Neuronal stem cell (in vitro differentiated cells): ENCODE measurements around the gene GABARAP.

Experiments
- DNase-seq: peaks from one replicate; pipeline ENCODE4 v3.0.0-alpha.2; 2013; ENCODE audit warnings: low spot score
- H2AFZ ChIP-seq: one replicate; pipeline ENCODE4 v1.6.1; 2013; ENCODE audit warnings: mild to moderate bottlenecking, low read length, inconsistent platforms
- H2AK5ac ChIP-seq: 2 replicates; pipeline ENCODE4 v1.6.1; 2013; ENCODE audit warnings: low read depth, mild to moderate bottlenecking, inconsistent platforms, low read length, moderate library complexity, mixed read lengths
- H2BK120ac ChIP-seq: 2 replicates; pipeline ENCODE4 v1.6.1; 2013; ENCODE audit warnings: low read depth, mild to moderate bottlenecking, inconsistent platforms, low read length, moderate library complexity, mixed read lengths
- H2BK12ac ChIP-seq: one replicate; pipeline ENCODE4 v1.6.1; 2013; ENCODE audit warnings: low read length, inconsistent platforms
- H2BK15ac ChIP-seq: 2 replicates; pipeline ENCODE4 v1.6.1; 2013; ENCODE audit warnings: mild to moderate bottlenecking, low read length, inconsistent platforms, mixed read lengths
- H2BK5ac ChIP-seq: one replicate; pipeline ENCODE4 v1.6.1; 2013; ENCODE audit warnings: inconsistent platforms, mild to moderate bottlenecking, low read length, moderate library complexity
- H3K14ac ChIP-seq: one replicate; pipeline ENCODE4 v1.6.1; 2013; ENCODE audit warnings: low read length, inconsistent platforms
- H3K18ac ChIP-seq: 2 replicates; pipeline ENCODE4 v1.6.1; 2013; ENCODE audit warnings: low read length, inconsistent platforms
- H3K23ac ChIP-seq: 2 replicates; pipeline ENCODE4 v1.6.1; 2013; ENCODE audit warnings: low read depth, mild to moderate bottlenecking, mixed read lengths, low read length, inconsistent platforms; ENCODE audit not compliant: poor library complexity
- H3K27ac ChIP-seq: replicated peaks from 3 replicates; pipeline ENCODE4 v1.5.1; 2013; ENCODE audit warnings: low read length, inconsistent platforms
- H3K27me3 ChIP-seq, 3 experiments: 2 replicates each; pipeline ENCODE4 v1.6.1; 2013; ENCODE audit warnings: low read length in 3 of 3, mild to moderate bottlenecking in 2 of 3, inconsistent platforms in 1 of 3, low read depth in 1 of 3, mixed read lengths in 1 of 3, moderate library complexity in 1 of 3; ENCODE audit not compliant: control insufficient read depth in 3 of 3, insufficient read depth in 3 of 3
- H3K36me3 ChIP-seq, 2 donors: replicated peaks in 1 of 2; 2 replicates each; pipeline ENCODE4 v1.6.1; 2013; ENCODE audit warnings: low read length in 2 of 2; ENCODE audit not compliant: control insufficient read depth in 2 of 2, insufficient read depth in 2 of 2
- H3K4ac ChIP-seq: 2 replicates; pipeline ENCODE4 v1.6.1; 2013; ENCODE audit warnings: inconsistent platforms, mild to moderate bottlenecking, low read length, moderate library complexity
- H3K4me1 ChIP-seq, 2 donors: 1 replicate in 1 of 2; 2 replicates in 1 of 2; pipeline ENCODE4 v1.6.1; 2013; ENCODE audit warnings: low read length in 2 of 2, low read depth in 1 of 2; ENCODE audit not compliant: control insufficient read depth in 2 of 2, insufficient read depth in 1 of 2
- H3K4me2 ChIP-seq: one replicate; pipeline ENCODE4 v1.6.1; 2013; ENCODE audit warnings: mild to moderate bottlenecking, low read length, inconsistent platforms; ENCODE audit not compliant: insufficient read depth, poor library complexity, severe bottlenecking
- H3K4me3 ChIP-seq, 2 donors: 2 replicates each; pipeline ENCODE4 v1.5.1; 2013; ENCODE audit warnings: low read length in 2 of 2, mild to moderate bottlenecking in 2 of 2, inconsistent platforms in 1 of 2, moderate library complexity in 1 of 2
- H3K79me1 ChIP-seq: one replicate; pipeline ENCODE4 v1.6.1; 2013; ENCODE audit warnings: low read depth, mild to moderate bottlenecking, inconsistent platforms, low read length, moderate library complexity
- H3K9ac ChIP-seq: one replicate; pipeline ENCODE4 v1.6.1; 2013; ENCODE audit warnings: mild to moderate bottlenecking, low read depth, low read length, inconsistent platforms; ENCODE audit not compliant: poor library complexity
- H3K9me3 ChIP-seq, 2 donors: replicated peaks in 1 of 2; 2 replicates each; pipeline versions ENCODE3 to v1.6.1; 2013; ENCODE audit warnings: low read length in 2 of 2, mild to moderate bottlenecking in 2 of 2, inconsistent platforms in 1 of 2, low read depth in 1 of 2, mixed read lengths in 1 of 2, moderate library complexity in 1 of 2; ENCODE audit not compliant: control insufficient read depth in 2 of 2, insufficient read depth in 1 of 2
- H4K8ac ChIP-seq: one replicate; pipeline ENCODE4 v1.6.1; 2013; ENCODE audit warnings: low read depth, mild to moderate bottlenecking, inconsistent platforms, low read length, moderate library complexity
- H4K91ac ChIP-seq: one replicate; pipeline ENCODE4 v1.6.1; 2013; ENCODE audit warnings: low read length, low read depth, mild to moderate bottlenecking, inconsistent platforms; ENCODE audit not compliant: poor library complexity
- WGBS, 2 donors: extraction: QIAGEN DNeasy Blood & Tissue Kit; methylation state at CpG; one replicate each; pipeline ENCODE4 v1.1.7; 2013; ENCODE audit warnings: missing lambda C conversion rate in 2 of 2, mixed read lengths in 1 of 2; ENCODE audit not compliant: insufficient read length in 2 of 2, insufficient replicate concordance in 1 of 2; ENCODE audit errors: extremely low coverage in 2 of 2; 5-methylcytosine and 5-hydroxymethylcytosine counted together

Gene GABARAP

GRCh38 chr17:7205561-7205960 lies 36.7 kb downstream of the GABARAP start:
- Histone ChIP-seq H3K18ac (no peak overlapping the region), H4K8ac (no peak overlapping the region), H3K4me1 (peaks cover 36 to 37% of the 10 kb centered on the region in 2 donors), H3K4me2 (peak overlapping the region; percentile 71), H3K4me3 (peak overlapping the region; percentile 41 to 44), H3K27me3 (no peaks in the 10 kb centered on the region), H3K9ac (no peak overlapping the region), H2AFZ (peak overlapping the region; percentile 88), H3K23ac (no peak overlapping the region), H3K4ac (no peak overlapping the region), H2BK5ac (no peak overlapping the region), H4K91ac (no peak overlapping the region), H3K9me3 (peaks cover 0 to 3% of the 10 kb centered on the region in 2 donors), H3K79me1 (peaks cover 8% of the 10 kb centered on the region), H2BK12ac (no peak overlapping the region), H3K36me3 (peaks cover 21 to 37% of the 10 kb centered on the region in 2 donors), H2AK5ac (no peak overlapping the region), H3K14ac (no peak overlapping the region), H2BK120ac (no peak overlapping the region), H3K27ac (peak overlapping the region; percentile 95), H2BK15ac (no peak overlapping the region)
- WGBS, 2 donors = no CpG with 5 or more reads among the region's 15 CpGs
- no peak for DNase-seq

- H3K27me3 ChIP-seq = no peaks in the 10 kb centered on the region
- H3K4me1 ChIP-seq = peaks cover 36% of the 10 kb centered on the region in 2 donors
- no peak overlapping the region for H2BK15ac ChIP-seq
- no peak overlapping the region for H4K8ac ChIP-seq
- H2BK5ac ChIP-seq = peak overlapping the region; percentile 19
- peaks cover 8% of the 10 kb centered on the region for H3K79me1 ChIP-seq
- no peak overlapping the region for H2BK12ac ChIP-seq
- H2BK120ac ChIP-seq = no peak overlapping the region
- H2AK5ac ChIP-seq = no peak overlapping the region
- DNase-seq = peak; percentile 96
- H4K91ac ChIP-seq = no peak overlapping the region
- H3K27ac ChIP-seq = peak overlapping the region; percentile 95
- no peak overlapping the region for H3K23ac ChIP-seq
- peaks cover 0 to 3% of the 10 kb centered on the region in 2 donors for H3K9me3 ChIP-seq
- peaks cover 21 to 41% of the 10 kb centered on the region in 2 donors for H3K36me3 ChIP-seq
- peak overlapping the region; percentile 88 for H2AFZ ChIP-seq
- no peak overlapping the region for H3K14ac ChIP-seq
- no peak overlapping the region for H3K4ac ChIP-seq
- H3K9ac ChIP-seq = peak overlapping the region; percentile 17
- peak overlapping the region; percentile 86 for H3K18ac ChIP-seq
- WGBS, 2 donors = no CpG with 5 or more reads among the region's 34 CpGs
- peak overlapping the region; percentile 71 for H3K4me2 ChIP-seq
- H3K4me3 ChIP-seq = peak overlapping the region; percentile 41 to 89
These were observed 37.3 kb downstream of the GABARAP start for GRCh38 chr17:7204828-7205461.

GRCh38 chr17:7204336-7204735 lies 37.9 kb downstream of the GABARAP start:
- H2BK15ac ChIP-seq = no peak overlapping the region
- no CpG with 5 or more reads among the region's 15 CpGs for WGBS, 2 donors
- peaks cover 36% of the 10 kb centered on the region in 2 donors for H3K4me1 ChIP-seq
- H3K9me3 ChIP-seq = peaks cover 0 to 3% of the 10 kb centered on the region in 2 donors
- peaks cover 8% of the 10 kb centered on the region for H3K79me1 ChIP-seq
- H3K4me2 ChIP-seq = peak overlapping the region; percentile 71
- peak overlapping the region; percentile 19 for H2BK5ac ChIP-seq
- H3K9ac ChIP-seq = peak overlapping the region; percentile 65
- peaks cover 21 to 43% of the 10 kb centered on the region in 2 donors for H3K36me3 ChIP-seq
- peak overlapping the region; percentile 78 for H3K4ac ChIP-seq
- H3K27ac ChIP-seq = peak overlapping the region; percentile 95
- H4K8ac ChIP-seq = no peak overlapping the region
- H4K91ac ChIP-seq = peak overlapping the region; percentile 77
- H3K4me3 ChIP-seq = peak overlapping the region in 1 of 2 donors; percentile 41
- peak overlapping the region; percentile 95 for H2AK5ac ChIP-seq
- H2BK120ac ChIP-seq = no peak overlapping the region
- H3K23ac ChIP-seq = peak overlapping the region; percentile 81
- no peak overlapping the region for H3K14ac ChIP-seq
- peak overlapping the region; percentile 95 for H3K18ac ChIP-seq
- H3K27me3 ChIP-seq = no peaks in the 10 kb centered on the region
- peak overlapping the region; percentile 96 for H2BK12ac ChIP-seq
- DNase-seq = no peak
- peak overlapping the region; percentile 88 for H2AFZ ChIP-seq

GRCh38 chr17:7203391-7203790 lies 38.9 kb downstream of the GABARAP start:
- no peak overlapping the region for H3K4me3 ChIP-seq
- H3K27ac ChIP-seq = no peak overlapping the region
- peaks cover 0 to 1% of the 10 kb centered on the region in 2 donors for H3K9me3 ChIP-seq
- H3K18ac ChIP-seq = no peak overlapping the region
- no peak overlapping the region for H3K9ac ChIP-seq
- no peak overlapping the region for H2BK15ac ChIP-seq
- H2BK5ac ChIP-seq = peak overlapping the region; percentile 19
- H4K8ac ChIP-seq = no peak overlapping the region
- H3K4ac ChIP-seq = no peak overlapping the region
- H3K27me3 ChIP-seq = no peaks in the 10 kb centered on the region
- no peak overlapping the region for H2AK5ac ChIP-seq
- peaks cover 8% of the 10 kb centered on the region for H3K79me1 ChIP-seq
- H3K4me1 ChIP-seq = peaks cover 26 to 28% of the 10 kb centered on the region in 2 donors
- H3K23ac ChIP-seq = no peak overlapping the region
- DNase-seq = no peak
- H2BK12ac ChIP-seq = peak overlapping the region; percentile 12
- no peak overlapping the region for H3K4me2 ChIP-seq
- no CpG with 5 or more reads among the region's 16 CpGs for WGBS, 2 donors
- H3K14ac ChIP-seq = no peak overlapping the region
- H3K36me3 ChIP-seq = peaks cover 21 to 47% of the 10 kb centered on the region in 2 donors
- H2AFZ ChIP-seq = no peak overlapping the region
- H2BK120ac ChIP-seq = no peak overlapping the region
- no peak overlapping the region for H4K91ac ChIP-seq
